HG03280 (cell line): Measurements from ENCODE around the gene STT3B.

Source experiments
- ATAC-seq: cut with Tn5 transposase; IDR thresholded peaks from one replicate; pipeline ENCODE4 v1.9.1; 2021; ENCODE audit warnings: mild to moderate bottlenecking, moderate library complexity; ENCODE audit not compliant: unreplicated experiment

The STT3B gene

DNA sequence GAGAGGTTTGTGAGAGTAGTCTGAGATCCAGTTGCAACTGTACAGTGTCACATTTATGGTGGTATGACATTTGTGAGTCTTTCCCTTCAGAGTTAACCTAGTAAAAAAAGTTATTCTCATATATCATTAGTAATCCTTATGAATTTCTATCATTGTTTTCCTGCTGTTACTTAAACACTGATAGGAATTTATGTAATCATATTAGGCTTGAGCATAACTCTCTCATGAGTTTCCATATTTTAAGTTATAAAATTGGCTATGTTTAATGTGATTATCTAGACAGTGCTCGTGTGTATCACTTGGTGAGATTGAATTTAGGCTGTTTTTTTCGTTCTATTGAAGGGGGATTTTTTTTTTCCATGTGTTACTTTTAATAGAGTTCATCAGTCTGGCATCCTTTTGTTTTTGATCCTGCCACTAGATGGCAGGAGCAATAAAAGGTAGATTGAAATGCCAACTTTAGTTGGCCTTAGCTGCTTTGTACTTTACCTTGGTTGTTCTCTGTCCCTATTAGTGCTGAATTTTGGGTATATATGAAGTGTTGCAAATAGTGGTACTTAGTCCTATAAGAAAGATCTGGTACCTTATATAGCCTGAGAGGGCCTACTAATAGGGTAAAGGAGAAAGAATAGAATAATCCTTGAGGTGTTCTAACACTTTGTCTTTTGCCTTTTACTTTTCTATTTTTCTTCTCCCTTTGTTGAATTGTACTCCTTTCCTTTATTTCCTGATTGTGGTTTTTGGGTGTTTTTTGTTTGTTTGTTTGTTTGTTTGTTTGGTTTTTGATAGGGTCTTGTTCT, 17.9 kb downstream of the STT3B start:
- no peak for ATAC-seq

DNA sequence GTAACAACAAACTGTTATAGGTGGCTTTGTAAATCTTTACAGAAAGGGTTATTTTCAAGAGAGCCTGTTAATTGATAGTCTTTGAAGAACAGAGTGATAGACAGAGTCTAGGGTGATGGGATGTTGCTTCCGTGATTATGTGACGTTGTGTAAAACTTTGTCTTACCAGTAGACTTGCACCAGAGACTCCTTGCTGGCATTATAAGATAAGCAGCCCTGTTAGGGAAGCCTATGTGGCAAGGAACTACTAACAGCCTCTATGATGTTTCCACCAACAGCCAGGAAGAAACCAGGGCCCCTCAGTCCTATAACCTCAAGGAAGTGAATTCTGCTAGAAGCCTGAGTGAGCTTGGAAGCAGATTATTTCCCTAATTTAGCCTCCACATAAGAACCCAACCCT, 18.9 kb downstream of the STT3B start:
- no peak for ATAC-seq

DNA sequence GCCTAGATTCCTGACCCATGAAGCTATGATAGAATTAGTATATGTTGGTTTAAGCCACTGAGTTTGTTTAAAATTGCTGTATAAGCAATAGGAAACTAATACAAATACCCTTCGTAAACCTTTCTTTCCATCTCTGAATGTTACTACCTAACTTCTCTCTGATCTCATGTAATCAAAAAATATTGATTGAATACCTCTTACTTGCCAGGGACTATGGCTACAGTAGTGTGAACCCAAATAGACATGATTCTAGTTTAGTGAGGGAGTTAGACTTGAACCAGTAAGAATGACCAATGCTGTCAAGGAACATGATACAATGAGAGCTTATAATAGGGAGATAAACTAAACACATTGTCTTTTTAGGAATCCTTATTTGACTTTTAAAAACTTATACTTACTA, 19.4 kb downstream of the STT3B start:
- no peak for ATAC-seq

DNA sequence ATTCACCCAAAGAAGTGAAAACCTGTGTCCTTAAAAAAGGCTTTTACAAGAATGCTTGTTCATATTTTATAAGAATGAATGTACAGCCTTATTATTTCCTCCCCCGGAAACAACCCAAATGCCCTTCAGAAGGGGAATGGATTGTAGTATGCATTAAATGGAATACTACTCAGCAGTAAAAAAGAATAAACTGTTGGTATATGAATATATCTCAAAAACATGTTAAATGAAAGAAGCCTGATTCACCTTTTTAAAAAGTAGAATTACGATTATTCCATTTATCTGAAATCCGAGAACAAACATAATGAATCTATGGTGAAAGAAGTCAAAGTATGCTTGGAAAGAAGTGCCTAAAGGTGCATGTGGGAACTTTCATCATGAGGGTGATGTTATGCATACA, 20.5 kb downstream of the STT3B start:
- ATAC-seq = no peak

DNA sequence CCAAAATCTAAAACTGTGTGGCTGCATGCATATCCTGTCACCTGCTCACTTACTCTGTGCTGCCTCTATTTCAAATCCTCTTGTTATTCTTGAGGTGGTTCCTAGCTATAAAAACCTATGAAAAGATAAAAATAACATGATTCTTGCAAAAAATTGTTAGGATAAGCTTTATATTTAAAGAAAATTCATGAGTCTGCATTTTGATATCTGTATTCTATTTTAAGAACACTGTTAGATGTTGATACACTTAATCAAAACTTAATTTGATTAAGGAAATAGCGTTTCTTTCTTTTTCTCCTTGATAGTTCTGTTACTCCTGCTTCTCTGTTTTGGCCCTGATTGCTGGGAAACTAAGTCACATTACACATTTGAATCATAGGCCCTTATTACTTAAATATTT, 22.5 kb downstream of the STT3B start:
- ATAC-seq = no peak

DNA sequence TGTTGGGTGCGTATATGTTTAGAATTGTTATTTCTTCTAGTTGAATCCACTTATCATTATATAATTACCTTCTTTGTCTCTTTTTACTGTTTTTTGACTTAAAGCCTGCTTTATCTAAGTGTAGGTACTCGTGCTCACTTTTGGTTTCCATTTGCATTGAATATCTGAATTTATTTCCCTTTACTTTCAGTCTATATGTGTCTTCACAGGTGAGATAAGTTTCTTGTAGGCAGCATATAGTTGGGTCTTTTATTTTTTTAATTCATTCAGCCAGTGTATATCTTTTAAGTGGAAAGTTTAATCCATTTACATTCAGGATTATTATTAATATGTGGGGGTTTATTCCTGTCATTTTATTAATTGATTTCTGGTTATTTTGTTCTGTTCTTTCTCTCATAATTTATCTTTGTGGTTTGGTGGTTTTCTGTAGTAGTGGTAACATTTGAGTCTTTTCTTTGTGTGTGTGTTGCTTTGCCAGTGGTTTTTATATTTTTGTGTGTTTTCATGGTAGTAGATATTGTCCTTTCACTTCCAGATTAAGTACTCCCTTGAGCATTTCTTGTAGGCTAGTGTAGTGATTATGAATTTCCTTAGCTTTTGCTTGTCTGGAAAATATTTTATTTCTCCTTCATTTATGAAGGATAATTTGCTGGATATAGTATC, 27.3 kb downstream of the STT3B start:
- no peak for ATAC-seq

DNA sequence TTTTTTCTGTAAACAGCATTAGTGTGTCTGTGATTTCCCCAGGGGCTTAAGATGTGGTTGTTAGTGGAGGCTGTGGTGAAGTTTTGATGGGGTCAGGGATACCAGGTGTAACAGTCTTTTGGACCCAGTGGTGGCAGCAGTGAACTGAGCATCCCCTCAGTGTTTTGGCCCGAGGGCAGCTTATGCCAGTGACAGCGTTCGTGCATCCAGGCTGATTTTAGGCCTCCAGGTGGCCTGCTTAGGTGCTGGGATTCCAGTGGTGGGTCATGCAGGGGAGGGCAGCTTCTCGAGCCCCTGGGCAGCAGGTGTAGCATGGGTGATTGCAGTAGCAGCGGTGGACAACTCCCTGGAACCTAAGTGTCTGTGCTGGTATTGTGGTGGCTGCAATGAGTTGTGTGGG, 29.2 kb downstream of the STT3B start:
- no peak for ATAC-seq

DNA sequence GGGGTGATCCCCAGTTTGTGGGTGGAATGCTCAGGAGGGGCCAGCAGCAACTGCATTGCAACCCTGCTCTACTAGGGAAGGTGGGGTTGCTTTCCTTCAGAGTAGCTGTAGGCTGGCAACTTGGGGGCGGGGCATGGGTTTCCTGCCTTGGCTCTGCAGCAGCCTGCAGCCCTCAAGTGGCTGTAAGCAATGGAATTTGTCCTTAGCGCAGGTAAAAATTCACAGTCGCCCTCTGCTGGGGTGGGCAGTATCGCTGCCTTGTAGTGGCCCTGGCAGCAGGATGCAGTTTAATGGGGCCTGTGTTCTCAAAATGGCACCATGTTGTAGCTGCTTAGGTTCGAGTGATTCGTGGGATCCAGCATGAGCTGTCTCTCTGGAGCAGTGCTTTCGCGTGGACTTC, 29.8 kb downstream of the STT3B start:
- ATAC-seq = no peak

DNA sequence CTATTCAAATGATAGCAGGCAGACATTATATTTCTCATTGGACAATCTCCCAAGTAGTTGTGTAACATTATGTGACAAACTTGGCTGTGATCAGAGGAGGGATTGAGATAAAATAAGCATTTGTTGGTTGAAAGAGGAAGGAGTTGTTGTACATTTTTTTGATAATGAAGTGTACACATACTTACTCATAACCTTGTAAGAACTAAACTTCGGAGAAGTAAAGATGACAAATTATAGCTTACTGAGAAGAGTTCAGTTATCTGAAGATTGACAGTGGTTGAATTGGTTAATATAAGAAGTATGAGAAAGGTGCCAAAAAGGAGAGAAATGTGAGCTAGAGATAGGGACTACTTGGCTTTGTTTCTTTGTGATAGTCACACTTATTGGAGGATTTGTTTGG, 32.6 kb downstream of the STT3B start:
- ATAC-seq = no peak

DNA sequence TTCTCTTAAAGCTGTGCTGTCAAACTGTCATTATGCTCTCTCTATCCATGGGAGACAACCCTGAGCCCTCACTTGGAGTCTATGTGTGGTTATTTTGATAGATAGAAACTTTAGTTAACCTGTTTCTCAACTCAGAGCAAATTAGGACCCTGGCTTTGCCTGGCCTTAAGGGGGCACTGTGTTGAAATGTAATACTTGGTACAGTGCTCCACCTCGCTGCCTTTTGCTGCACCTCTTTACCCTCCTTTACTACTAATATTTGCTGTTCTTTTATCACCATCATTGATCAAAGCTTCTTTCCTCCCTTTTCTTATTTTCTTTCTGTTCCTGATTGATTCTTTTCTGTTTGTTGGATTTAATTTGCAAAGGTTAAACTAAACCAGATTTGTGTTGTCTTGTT, 34.3 kb downstream of the STT3B start:
- no peak for ATAC-seq

DNA sequence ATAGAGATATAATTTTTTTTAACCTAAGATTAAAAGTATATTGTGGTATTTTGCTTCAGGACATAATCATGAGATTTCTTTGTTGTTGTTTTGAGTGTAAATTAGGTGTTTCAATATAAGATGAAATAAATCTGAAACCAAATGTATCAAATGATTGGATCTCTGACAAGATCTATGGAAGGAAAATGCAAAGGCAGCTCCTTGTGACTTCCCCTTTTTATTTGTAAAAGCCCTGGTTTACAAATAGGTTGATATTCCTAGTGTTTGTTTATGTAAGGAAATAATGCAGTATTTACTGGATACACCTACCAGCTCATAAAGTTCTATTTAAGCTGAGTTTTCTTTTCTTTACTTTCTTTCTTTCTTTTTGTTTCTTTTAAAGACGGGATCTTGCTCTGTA, 35.9 kb downstream of the STT3B start:
- ATAC-seq = no peak

DNA sequence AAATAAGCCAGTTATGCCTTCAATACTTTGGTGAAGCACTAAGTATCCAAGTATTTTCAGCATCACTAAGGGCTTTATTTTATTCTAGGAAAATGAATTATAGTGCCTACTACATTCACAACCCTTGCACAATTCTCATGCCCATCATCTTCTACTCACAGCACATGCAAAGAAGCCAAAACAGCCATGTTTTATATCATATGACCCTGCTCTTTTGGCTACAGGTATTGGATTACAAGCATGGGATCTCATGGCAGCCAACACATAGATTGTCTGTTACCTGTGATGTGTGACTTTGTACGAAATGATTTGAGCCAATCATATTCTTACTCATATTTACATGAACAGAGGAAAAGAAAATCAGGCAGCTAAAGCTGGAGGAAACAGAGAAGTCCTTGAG, 38.6 kb downstream of the STT3B start:
- ATAC-seq = no peak

DNA sequence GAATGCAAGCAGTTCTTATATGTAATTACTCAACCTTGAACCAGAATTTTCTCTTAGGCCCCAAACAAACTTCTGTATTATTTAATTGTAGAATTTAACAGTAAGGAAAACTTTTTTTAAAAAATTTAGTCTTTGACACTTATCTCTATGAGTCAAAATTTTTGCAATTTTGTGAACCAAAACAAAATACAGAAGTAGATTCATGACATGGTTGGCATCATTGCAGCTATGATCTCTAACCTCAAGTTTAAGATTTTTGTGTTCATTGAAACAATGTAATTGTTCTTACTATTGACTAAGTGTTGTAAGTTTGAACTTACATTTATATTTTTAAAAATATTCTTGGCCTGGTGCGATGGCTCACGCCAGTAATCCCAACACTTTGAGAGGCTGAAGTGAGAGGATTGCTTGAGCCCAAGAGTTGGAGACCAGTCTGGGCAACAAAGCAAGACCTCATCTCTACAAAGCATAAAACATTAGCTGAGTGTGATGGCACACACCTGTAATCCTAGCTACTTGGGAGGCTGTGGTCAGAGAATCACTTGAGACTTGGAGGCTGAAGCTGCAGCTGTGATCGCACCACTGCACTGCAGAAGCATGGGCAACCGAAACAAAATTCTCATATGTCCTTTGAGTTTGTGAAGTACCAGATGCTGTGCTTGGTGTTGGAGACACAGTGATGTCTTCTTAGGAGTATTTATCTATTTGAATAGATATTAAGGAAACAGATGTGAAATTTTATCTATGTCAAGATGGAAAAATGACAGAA, 39.7 kb downstream of the STT3B start:
- no peak for ATAC-seq

DNA sequence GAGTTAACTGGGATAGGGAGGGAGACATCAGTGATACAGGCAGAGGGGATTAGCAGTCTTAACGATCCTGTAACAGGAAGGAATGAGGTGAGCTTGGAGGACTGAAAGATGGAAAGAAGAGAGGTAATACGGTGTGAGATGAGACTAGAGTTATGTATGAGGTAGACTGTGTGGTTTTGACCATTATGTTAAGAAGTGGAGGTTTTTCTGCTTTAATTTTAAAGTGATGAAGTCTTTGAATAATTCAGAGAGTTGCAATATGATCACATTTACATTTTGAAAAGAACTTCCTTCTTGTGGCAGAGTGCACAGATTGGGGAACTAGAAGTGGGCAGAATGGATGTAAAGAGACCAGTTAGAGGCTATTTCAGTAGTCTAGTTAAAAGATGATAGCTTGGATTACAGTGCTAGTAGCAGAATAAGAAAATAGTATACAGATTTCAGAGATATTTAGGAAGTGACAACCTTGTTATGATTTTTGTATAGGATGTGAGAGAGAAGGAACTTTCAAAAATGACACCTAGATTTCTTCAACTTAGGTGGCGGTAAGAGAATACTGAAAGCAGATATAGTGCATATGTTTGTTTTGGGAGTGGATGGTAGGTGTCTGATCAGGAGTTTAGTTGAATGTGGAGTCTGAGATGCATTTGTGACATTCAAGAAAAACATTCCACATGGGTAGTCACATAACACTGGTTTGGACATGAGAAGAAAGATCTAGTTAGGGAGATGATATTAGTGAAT, 40.5 kb downstream of the STT3B start:
- ATAC-seq = no peak

DNA sequence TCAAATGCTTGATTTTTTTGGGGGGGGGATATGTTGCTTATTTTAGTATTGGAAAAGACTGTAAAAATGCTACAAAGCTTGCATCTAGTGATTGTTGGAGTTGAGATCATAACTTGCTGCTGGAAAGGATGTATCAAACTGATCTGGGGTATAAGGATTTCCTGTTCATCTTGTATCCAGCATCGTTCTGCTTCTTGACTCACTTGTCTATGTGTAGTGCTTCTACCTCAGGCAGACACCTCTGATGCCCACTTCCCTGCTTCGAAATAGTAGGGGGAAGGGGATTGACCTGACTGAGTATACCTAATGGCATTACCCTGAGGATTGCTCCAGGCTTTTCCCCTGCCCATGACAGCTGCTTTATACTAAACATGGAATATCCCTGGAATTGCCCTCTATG, 42.7 kb downstream of the STT3B start:
- ATAC-seq = no peak

DNA sequence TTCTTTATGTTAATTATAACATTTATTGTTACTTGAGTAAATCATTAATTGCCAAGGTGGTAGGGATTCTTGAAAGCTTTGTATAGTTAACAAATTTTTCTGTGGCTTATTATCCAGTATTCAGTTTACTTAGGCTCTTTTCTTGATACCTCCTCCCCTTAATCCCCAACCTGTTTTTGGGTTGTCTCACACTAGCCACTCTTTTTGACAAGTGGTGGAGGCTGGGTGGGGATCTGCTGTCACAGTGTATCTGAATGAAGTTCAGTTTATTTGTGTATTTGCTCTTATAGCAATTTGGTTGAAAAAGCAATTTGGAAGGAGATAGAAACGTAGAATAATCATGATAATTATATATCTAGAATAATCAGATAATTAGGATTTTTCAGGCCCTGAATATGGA, 43.8 kb downstream of the STT3B start:
- no peak for ATAC-seq

DNA sequence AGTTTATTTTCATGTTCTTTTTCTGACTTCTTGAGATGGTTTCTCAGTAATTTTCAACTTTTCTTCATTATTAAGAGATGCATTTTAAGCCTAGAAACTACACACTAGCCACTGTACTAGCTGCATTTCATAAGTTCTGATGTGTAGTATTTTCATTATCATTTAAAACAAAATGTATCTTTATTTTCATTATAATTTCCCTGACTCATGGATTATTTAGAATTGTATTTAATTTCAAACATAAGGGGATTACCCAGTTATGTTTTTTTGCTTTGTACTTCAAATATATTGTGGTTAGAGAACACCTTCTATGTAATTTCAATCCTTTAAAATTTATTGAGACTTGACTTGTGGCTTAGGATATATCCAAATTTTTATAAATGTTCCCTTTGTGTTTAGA, 44.5 kb downstream of the STT3B start:
- ATAC-seq = no peak

DNA sequence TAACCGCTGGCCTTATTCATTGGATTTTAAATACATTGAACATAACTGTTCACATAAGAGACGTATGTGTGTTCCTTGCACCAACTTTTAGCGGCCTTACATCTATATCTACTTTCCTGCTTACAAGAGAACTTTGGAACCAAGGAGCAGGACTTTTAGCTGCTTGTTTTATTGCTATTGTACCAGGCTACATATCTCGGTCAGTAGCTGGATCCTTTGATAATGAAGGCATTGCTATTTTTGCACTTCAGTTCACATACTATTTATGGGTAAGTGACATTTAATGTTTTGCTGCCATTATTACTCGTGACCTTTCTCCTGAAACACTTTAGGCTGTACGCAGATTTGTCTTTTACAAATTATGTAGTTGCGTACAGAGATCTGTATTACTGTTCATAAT, 47.1 kb downstream of the STT3B start:
- ATAC-seq = no peak

DNA sequence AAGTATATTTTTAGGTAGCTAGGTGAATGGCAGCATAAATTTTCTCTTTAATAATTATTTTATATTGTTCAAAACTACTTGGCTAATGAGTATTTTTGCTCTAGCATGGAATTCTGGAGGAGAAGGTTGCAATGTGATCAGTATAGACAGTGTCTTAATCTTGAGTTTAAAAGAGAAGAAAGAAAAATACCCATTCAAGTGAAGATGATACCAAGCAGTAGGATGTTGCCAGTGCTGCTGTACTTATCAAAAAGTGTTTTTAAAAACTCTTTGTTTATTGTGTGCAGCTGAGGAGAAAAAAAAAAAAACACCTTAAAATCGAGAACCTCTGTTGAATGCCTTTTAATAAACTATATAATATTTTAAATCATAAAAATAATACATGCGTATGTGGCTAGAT, 47.9 kb downstream of the STT3B start:
- no peak for ATAC-seq

DNA sequence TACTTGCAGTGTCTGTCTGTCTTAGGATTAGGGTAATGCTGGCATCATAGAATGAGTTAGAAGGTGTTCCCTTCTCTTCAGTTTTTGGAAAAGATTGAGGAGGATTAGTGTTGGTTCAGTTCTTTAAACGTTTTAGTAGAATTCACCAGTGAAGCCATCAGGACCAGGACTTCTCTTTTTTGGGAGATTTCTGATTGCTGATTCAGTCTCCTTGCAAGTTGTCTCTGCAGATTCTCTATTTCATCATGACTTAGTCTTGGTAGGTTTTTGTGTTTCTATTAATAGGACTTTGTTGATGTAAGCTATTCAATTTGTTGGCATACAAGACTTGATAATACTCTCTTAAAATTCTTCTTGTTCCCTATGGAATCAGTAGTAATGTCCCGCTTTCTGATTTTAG, 48.9 kb downstream of the STT3B start:
- no peak for ATAC-seq

DNA sequence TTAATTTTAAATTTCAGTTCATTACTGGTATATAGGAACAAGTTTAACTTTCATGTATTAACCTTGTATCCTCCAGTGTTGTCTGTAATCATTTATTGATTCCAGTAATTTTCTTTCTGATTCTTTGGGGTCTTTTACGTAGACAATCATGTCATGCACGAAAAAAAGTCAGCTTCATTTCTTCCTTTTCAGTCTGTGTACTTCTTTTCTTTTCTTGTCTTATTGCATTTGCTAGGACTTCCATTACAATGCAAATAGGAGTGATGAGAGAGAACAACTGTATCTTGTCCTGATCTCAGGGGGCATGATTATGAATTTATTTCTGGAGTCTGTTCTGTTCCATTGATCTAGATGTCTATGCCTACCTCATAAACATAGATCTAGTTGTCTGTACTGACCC, 56.5 kb downstream of the STT3B start:
- ATAC-seq = no peak
